ES-I3 (cell line): ENCODE measurements around the gene THOC1.

Experiments
- H3K36me3 ChIP-seq: 2 replicates; pipeline ENCODE4 v1.6.1; 2013; ENCODE audit warnings: mild to moderate bottlenecking, low read length, control low read depth, moderate library complexity; ENCODE audit not compliant: insufficient read depth
- H3K4me1 ChIP-seq: 2 replicates; pipeline ENCODE4 v1.6.1; 2013; ENCODE audit warnings: mild to moderate bottlenecking, control low read depth, low read length; ENCODE audit not compliant: insufficient read depth
- H3K9ac ChIP-seq: 2 replicates; pipeline ENCODE4 v1.6.1; 2013; ENCODE audit warnings: low read depth, mild to moderate bottlenecking, low read length, moderate library complexity
- H3K9me3 ChIP-seq: 2 replicates; pipeline ENCODE4 v1.6.1; 2013; ENCODE audit warnings: mild to moderate bottlenecking, low read length, moderate library complexity; ENCODE audit not compliant: control insufficient read depth, insufficient read depth

The THOC1 gene

DNA sequence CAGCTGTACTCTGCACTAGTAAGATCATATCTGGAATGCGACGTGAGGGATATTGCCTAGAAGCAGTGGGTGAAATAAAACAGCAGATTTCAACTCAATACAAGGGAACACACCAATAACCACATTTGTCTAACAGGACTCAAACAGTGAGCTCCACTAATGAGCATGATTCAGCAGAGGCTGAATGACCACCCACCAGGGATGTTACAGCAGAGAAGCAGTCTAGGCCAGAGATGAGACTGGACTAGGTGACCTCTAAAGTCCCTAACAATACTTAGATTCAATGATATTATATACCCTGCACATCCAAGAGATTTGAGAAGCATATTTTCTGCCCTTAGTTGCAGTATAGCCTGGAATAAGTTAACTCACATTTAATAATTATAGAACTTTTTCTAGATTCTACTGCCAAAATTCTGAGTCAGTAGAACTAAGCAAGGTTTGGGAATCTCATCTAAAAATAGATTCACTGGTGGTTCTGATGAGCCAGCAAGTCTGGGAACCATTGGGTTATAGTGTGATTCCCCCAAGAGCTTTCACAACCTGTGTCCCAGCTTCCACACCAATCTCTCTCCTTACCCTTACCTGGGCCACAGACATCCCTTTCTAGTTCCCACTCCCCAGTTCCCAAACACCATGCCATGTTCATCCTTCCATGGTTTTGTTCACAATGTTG lies 6.3 kb downstream of the THOC1 start:
- no peaks in the 10 kb centered on the region for H3K4me1 ChIP-seq
- no peak overlapping the region for H3K9ac ChIP-seq
- H3K36me3 ChIP-seq = peaks cover 11% of the 10 kb centered on the region
- H3K9me3 ChIP-seq = no peaks in the 10 kb centered on the region

DNA sequence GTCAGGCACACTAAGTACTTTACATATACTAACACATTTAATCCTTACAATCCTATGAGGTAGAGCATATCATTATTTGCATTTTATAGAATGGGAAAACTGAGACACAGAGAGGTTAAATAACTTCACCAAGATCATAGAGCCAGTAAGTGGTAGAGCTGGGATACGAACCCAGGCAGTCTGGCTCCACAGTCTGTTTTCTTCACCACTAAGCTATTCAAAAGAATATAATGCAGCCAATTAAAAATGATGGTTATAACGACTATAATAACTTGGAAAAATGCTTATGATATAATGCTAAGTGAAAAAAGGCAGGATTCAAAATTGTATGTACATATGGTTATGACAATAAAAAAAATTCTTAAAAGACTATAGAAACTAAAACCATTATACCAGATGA lies 7.3 kb downstream of the THOC1 start:
- H3K36me3 ChIP-seq = peaks cover 13% of the 10 kb centered on the region
- H3K9me3 ChIP-seq = no peaks in the 10 kb centered on the region
- H3K4me1 ChIP-seq = no peaks in the 10 kb centered on the region
- no peak overlapping the region for H3K9ac ChIP-seq

DNA sequence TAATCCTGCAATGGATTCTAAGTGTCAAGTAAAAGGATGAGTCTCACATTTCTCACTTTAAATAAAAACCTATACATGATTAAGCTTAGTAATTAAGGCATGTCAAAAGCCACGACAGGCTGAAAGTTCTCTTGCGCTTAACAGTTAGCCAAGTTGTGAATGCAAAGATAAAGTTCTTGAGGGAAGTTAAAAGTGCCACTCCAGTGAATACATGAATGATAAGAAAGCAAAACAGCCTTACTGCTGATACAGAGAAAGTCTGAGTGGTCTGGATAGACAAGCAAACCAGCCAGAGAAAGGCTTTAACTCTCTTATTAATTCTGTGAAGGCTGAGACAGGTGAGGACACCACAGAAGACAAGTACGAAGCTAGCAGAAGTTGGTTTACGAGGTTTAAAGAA lies 12.7 kb downstream of the THOC1 start:
- Histone ChIP-seq H3K9me3 (no peaks in the 10 kb centered on the region), H3K36me3 (peaks cover 19% of the 10 kb centered on the region), H3K4me1 (no peaks in the 10 kb centered on the region), H3K9ac (no peak overlapping the region)

DNA sequence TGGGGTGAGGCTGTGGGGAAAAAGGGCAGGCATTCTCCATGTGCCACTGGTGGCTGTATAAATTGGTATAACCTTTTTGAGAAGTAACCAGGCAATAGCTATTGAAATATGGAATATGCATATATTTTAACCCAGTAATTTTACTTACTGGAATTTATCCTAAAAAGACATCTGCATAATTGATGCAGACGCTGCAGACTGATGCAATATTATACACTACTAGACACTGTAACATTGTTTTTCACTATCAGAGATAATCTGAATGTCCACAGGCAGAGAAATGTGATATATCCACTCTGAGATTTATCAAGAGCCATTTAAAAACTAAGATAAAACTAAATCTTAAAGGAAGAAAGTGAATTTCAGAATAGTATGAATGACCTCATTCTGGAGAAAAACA lies 14.7 kb downstream of the THOC1 start:
- H3K36me3 ChIP-seq = peaks cover 16% of the 10 kb centered on the region

DNA sequence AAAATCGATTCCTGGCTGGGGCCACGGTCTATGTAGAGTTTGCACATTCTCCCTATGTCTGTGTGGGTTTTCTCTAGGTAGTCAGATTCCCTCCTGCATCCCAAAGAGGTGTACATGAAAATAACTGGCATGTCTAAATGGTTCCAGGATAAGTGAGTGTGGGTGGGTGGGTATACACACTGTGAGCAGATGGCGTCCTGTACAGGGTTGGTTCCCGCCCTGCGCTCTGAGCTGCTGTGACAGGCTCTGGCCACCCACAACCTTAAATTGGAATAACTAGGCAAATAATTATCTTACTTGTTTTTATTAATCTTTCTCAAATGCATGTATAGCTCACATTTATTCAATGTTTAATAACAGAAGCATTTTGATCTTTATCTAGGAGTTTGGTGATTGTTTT lies 16.3 kb downstream of the THOC1 start:
- H3K4me1 ChIP-seq = no peaks in the 10 kb centered on the region
- H3K9ac ChIP-seq = no peak overlapping the region
- peaks cover 19% of the 10 kb centered on the region for H3K36me3 ChIP-seq
- no peaks in the 10 kb centered on the region for H3K9me3 ChIP-seq

More for the DNA sequence above, 14.7 kb downstream of the THOC1 start:
- Histone ChIP-seq H3K9ac (no peak overlapping the region), H3K4me1 (no peaks in the 10 kb centered on the region), H3K9me3 (no peaks in the 10 kb centered on the region)

DNA sequence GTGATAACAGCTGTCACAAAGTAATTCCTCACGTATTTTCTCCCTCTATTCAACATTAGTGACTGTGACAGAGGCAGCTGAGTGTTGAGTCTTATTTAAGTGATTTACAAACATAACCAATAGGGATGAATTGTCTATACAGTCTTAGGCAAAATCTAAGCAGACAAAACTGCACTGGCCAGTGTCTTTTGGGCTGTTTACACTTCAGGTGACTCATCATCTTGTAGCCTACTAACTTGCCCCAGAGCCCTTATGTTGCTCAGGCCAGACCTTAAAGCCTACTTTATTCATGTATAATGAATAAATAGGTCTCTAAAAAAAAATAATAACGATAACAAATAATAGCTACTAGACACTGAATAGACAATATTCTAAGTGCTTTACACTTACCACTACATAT lies 17.2 kb downstream of the THOC1 start:
- no peaks in the 10 kb centered on the region for H3K4me1 ChIP-seq
- peaks cover 16% of the 10 kb centered on the region for H3K36me3 ChIP-seq
- no peaks in the 10 kb centered on the region for H3K9me3 ChIP-seq
- H3K9ac ChIP-seq = no peak overlapping the region

DNA sequence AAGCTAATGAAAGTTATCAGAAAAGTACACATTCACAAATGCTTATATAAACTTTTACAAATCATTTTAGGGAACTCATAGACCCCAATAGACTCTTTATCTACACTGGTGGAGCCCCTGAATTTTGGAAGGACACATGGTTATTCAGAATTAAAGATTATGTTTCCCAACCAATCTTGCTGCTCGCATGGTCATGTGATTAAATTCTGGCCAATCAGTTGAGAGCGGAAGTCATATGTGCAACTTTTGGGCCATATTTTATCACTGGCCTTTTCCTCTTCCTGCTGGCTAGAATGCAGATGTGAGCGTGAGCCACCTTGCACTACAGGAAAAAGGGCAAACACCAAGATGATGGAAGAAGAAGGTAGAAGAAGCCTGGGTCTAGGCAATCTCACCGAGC lies 19.8 kb downstream of the THOC1 start:
- peaks cover 9% of the 10 kb centered on the region for H3K36me3 ChIP-seq
- no peak overlapping the region for H3K9ac ChIP-seq
- H3K9me3 ChIP-seq = no peaks in the 10 kb centered on the region
- no peaks in the 10 kb centered on the region for H3K4me1 ChIP-seq

DNA sequence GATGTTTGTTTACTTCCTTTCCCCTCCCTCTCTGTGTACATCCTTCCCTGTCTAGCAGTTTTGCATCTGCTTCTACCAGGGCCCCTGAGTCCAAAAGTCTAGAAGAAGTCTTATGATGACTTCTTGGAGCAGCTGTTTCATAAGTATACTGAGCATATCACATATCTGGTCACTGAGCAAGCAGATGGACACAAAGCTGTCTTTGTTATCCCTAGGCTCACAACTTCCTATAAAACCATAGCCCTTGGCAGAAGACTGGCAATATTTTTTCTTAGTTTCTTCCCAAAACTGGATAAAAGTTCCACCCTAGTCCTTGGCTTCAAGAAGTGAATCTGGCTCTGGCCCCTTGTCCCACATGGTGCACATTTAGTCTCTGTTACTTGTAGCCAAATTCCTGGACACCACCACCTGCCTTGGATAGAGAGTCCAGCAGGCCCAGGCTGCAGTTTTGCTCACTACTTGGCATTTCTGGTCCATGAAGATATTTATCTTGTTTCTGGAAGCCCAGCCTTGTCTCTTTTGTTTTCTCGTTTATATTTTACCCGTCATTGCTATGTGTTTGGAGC lies 22.5 kb downstream of the THOC1 start:
- H3K36me3 ChIP-seq = peaks cover 11% of the 10 kb centered on the region; the same call in 1 of the 2 replicates
- H3K9ac ChIP-seq = no peak overlapping the region
- H3K9me3 ChIP-seq = no peaks in the 10 kb centered on the region
- H3K4me1 ChIP-seq = no peaks in the 10 kb centered on the region

DNA sequence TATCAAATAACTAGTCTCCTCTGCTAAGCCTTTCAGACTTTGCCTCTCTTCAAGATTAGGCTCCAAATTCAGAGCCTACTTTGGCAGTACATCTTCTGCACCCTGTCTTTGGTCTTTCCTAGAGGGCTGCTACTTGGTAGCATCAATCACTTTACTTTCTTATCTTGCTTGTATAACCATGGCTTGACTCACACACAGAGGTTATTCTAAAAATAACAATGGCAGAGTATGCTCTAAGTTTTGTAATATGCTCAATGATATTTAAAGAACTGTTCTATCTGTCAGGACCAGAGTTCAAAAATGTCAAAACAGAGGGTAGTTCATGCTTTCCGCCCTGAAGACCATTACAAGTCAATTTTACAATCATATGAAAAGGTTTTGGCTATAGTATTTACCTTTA lies 27.7 kb downstream of the THOC1 start:
- H3K4me1 ChIP-seq = no peaks in the 10 kb centered on the region
- H3K9ac ChIP-seq = no peak overlapping the region
- peaks cover 12% of the 10 kb centered on the region; the same call in 1 of the 2 replicates for H3K36me3 ChIP-seq
- no peaks in the 10 kb centered on the region for H3K9me3 ChIP-seq

DNA sequence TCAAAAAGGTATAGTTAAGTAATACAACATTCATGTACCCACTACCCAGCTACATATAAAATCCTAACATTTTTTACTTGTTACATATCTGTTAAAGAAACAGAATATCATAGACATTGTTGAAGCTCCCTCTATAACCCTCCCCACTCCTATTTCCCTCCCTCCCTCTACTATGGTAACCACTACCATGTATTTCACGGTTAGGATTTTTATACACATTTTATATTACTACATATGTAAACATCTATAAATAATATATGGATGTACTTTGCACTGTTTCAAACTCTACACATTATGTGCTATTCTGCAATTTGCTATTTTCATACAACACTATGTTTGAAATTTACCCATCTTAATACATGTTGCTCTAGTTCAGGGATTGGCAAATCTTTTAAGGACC lies 36.3 kb downstream of the THOC1 start:
- Histone ChIP-seq H3K9me3 (no peaks in the 10 kb centered on the region), H3K9ac (no peak overlapping the region), H3K4me1 (no peaks in the 10 kb centered on the region), H3K36me3 (peaks cover 5% of the 10 kb centered on the region)

DNA sequence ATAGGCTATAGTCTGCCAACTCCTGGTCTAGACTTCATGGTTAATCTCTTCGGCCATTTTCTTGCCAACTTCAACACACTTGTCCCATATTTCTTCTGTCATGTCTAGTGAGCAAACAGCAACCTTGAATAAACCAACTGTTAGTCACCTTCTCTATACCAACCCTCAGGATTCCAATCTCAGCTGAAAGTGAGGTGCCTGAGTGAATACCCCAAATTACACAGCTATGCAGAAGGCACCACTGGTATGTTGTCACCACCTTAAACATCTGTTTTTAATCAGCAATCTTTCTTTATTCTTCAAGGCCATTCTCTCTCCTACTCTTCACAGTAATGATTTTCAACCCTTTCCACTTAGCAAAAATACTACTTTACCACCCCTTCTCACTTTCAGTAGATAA lies 39.3 kb downstream of the THOC1 start:
- H3K36me3 ChIP-seq = peaks cover 16% of the 10 kb centered on the region
- H3K4me1 ChIP-seq = no peaks in the 10 kb centered on the region
- no peak overlapping the region for H3K9ac ChIP-seq
- no peaks in the 10 kb centered on the region for H3K9me3 ChIP-seq

DNA sequence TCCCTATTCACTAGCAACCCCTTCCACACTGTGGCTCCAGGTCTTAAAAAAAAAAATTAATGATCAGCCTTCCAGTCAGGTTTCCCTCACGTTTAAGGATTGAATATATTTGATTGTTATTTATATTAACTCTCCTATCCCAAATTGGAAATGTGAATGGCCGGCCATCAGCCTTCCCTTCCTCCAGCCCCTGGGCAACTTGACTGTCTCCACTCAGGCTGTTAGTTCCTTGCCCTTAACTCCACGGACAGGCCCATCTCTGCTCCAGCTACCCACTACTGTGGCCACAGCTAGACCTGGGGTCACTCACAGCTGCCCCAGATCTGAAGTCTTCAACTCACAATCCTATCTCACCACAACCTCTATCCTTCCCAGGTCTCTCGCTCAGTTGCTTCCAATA lies 39.9 kb downstream of the THOC1 start:
- H3K9ac ChIP-seq = no peak overlapping the region
- H3K36me3 ChIP-seq = peaks cover 16% of the 10 kb centered on the region
- H3K9me3 ChIP-seq = no peaks in the 10 kb centered on the region

DNA sequence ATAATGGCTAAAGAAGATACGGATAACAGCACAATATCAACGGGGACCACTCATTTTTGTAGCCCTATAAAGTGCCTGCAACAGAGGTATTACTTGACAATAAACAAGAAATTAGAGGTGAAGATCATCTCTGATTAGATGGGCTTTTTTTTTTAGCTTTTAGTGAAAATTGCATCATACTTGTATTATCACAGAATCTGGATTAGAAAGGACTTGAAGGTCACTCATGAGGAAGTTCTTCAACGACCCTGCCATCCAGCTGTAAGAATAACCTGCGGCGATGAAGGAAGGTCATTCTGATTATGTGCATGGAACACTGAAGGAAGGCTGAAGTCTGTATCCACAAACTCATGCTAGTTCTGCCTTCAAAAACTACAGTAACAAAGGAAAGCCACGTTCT lies 40.5 kb downstream of the THOC1 start:
- H3K9me3 ChIP-seq = no peaks in the 10 kb centered on the region
- no peak overlapping the region for H3K9ac ChIP-seq
- H3K4me1 ChIP-seq = no peaks in the 10 kb centered on the region
- peaks cover 16% of the 10 kb centered on the region for H3K36me3 ChIP-seq

More for the DNA sequence above, 39.9 kb downstream of the THOC1 start:
- H3K4me1 ChIP-seq = no peaks in the 10 kb centered on the region

DNA sequence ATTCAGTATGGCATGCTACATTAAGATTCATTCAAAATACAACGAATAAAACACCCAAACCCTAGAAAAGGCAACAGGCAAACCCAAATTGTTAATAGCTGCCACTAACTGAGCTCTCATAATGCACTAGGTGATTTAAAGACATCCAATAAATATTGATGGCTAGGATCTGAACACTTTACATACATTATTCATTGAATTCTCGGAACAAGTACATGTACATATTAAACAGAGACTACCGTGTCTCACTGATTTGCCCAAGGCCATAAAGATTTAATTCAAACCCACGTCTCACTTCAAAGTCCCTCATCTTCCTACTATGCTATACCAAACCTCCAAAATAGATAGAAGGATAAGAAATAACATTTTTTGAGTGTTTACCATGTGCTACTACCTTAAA lies 42.1 kb downstream of the THOC1 start:
- no peak overlapping the region for H3K9ac ChIP-seq
- H3K36me3 ChIP-seq = peaks cover 16% of the 10 kb centered on the region
- no peaks in the 10 kb centered on the region for H3K9me3 ChIP-seq
- no peaks in the 10 kb centered on the region for H3K4me1 ChIP-seq

DNA sequence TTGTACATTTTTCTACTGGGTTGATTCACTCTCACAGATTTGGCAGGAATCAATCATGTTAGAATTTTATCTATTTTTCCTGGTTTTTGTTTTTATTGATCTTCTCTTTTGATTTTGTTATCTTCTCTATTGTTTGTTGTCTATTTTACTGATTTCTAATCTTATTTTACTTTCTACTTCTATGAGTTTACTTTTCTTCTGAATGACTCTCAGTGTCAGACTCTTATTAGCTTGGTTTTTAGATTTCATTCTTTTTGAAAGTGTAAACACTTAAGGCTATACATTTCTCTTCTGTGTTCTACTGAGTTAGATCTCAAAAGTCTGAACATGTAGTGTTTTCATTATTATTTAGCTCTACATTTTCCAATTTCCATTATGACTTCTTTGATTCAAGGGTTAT lies 47.1 kb downstream of the THOC1 start:
- peaks cover 14% of the 10 kb centered on the region for H3K36me3 ChIP-seq
- H3K4me1 ChIP-seq = no peaks in the 10 kb centered on the region
- no peaks in the 10 kb centered on the region for H3K9me3 ChIP-seq
- no peak overlapping the region for H3K9ac ChIP-seq
